HL-60 (cell line): ENCODE results near the gene MAT2A.

Experiments used
- CTCF ChIP-seq: IDR thresholded peaks from one replicate; pipeline ENCODE4 v1.5.1; 2011; ENCODE audit warnings: low read length, control low read depth, inconsistent platforms; ENCODE audit not compliant: insufficient read depth
- POLR2AphosphoS5 ChIP-seq: IDR thresholded peaks from 2 replicates; pipeline ENCODE4 v1.6.1; 2012; ENCODE audit warnings: low read depth

GRCh38 chr2:85583667-85584353 is 44.8 kb downstream of the MAT2A start:
- TF ChIP-seq CTCF (no peak), POLR2AphosphoS5 (0 out of 2 replicates have a peak, but pooled peaks have one; percentile 2)
